PC-3 (cell line): Measurements from ENCODE around the gene SUCO. TPM values are rescaled to one million over a fixed set of nuclear protein-coding genes. Genes with fewer than 3 reads are reported as not detected.

Experiments used
- ATAC-seq: fragments of 200-7000 bp; cut with Tn5 transposase; 2 replicates; pipeline ENCODE4 v1.9.1; 2020; ENCODE audit warnings: mild to moderate bottlenecking, moderate library complexity
- BruUV-seq: library from RNA; stranded (reverse); fragments of 400-500 nt; replicated peaks from 2 replicates; lab custom pipeline; 2021; lab: Mats Ljungman, UMichigan
- CTCF ChIA-PET: fragments of 300-600 bp; sonication (Branson Sonifier 250); formaldehyde crosslinking; loops from one replicate; lab custom pipeline; 2022; ENCODE audit warnings: antibody characterized with exemption; lab: Charles Lee
- POLR2A ChIA-PET: fragments of 300-600 bp; sonication (Branson Sonifier 250); formaldehyde crosslinking; loops from one replicate; lab custom pipeline; 2022; ENCODE audit warnings: antibody characterized with exemption; ENCODE audit not compliant: unreplicated experiment; lab: Charles Lee
- DNase-seq: peaks from one replicate; pipeline ENCODE4 v3.0.0-alpha.2; 2015
- H2AFZ ChIP-seq: fragments of 300-600 bp; sonication (generic); 2 replicates; pipeline ENCODE4 v1.6.0; 2016; ENCODE audit warnings: antibody characterized with exemption, low read length
- H3F3A ChIP-seq: fragments of 300-600 bp; sonication (generic); one replicate; pipeline ENCODE4 v1.6.0; 2017; ENCODE audit warnings: antibody characterized with exemption, low read length, control low read depth, mild to moderate bottlenecking; ENCODE audit not compliant: unreplicated experiment
- H3K27ac ChIP-seq: fragments of 300-600 bp; sonication (generic); 2 replicates; pipeline ENCODE4 v1.5.1; 2016; ENCODE audit warnings: mild to moderate bottlenecking, low read length
- H3K27me3 ChIP-seq: fragments of 300-600 bp; sonication (generic); 2 replicates; pipeline ENCODE4 v1.6.1; 2016; ENCODE audit warnings: low read length, mixed read lengths
- H3K36me3 ChIP-seq: fragments of 300-600 bp; sonication (generic); 2 replicates; pipeline ENCODE4 v1.6.1; 2016; ENCODE audit warnings: low read depth, mixed run types, low read length, mixed read lengths
- H3K4me1 ChIP-seq: fragments of 300-600 bp; sonication (generic); 2 replicates; pipeline ENCODE4 v1.5.1; 2016; ENCODE audit warnings: low read length; ENCODE audit not compliant: insufficient read depth
- H3K4me2 ChIP-seq: fragments of 300-600 bp; sonication (generic); 2 replicates; pipeline ENCODE4 v1.6.0; 2016; ENCODE audit warnings: low read length
- H3K4me3 ChIP-seq: fragments of 300-600 bp; sonication (generic); 2 replicates; pipeline ENCODE4 v1.5.1; 2016; ENCODE audit warnings: mild to moderate bottlenecking, low read length, mixed read lengths
- H3K79me2 ChIP-seq: fragments of 300-600 bp; sonication (generic); 2 replicates; pipeline ENCODE4 v1.6.1; 2017; ENCODE audit warnings: low read length, mixed read lengths
- H3K9ac ChIP-seq: fragments of 300-600 bp; sonication (generic); 2 replicates; pipeline ENCODE4 v1.6.0; 2016; ENCODE audit warnings: mild to moderate bottlenecking, low read length
- H3K9me2 ChIP-seq: fragments of 300-600 bp; sonication (generic); replicated peaks from 2 replicates; pipeline ENCODE4 v1.6.1; 2016; ENCODE audit warnings: mixed run types, low read length, mixed read lengths
- H3K9me3 ChIP-seq: fragments of 300-600 bp; sonication (generic); 2 replicates; pipeline ENCODE4 v1.6.1; 2016; ENCODE audit warnings: low read length, mixed read lengths
- H4K20me1 ChIP-seq: fragments of 300-600 bp; sonication (generic); 2 replicates; pipeline ENCODE4 v1.6.1; 2016; ENCODE audit warnings: low read length, mixed read lengths
- EZH2 ChIP-seq: fragments of 300-600 bp; sonication (generic); IDR thresholded peaks from one replicate; pipeline ENCODE4 v1.6.1; 2017; ENCODE audit warnings: antibody characterized with exemption, mild to moderate bottlenecking, low read length; ENCODE audit not compliant: unreplicated experiment
- EZH2phosphoT487 ChIP-seq: fragments of 300-600 bp; sonication (generic); IDR thresholded peaks from 2 replicates; pipeline ENCODE4 v1.6.1; 2018; ENCODE audit warnings: mild to moderate bottlenecking, antibody characterized with exemption, low read length, borderline replicate concordance
- intact Hi-C: fragments of 100-400 bp; cut with micrococcal nuclease; formaldehyde crosslinking; loops from 2 replicates; pipeline ENCODE4 v1.9.0; 2023
- total RNA-seq: library from RNA; depleted of rRNA; stranded (reverse); fragments of >200 nt; gene quantifications from 2 replicates; pipeline ENCODE4 v1.2.3, GENCODE V29; 2014
- TF ChIP-seq, protein P1 (sequence below): fragments of 300-600 bp; sonication (generic); conservative IDR thresholded peaks from 2 replicates; pipeline ENCODE4 v1.5.1; 2017; ENCODE audit warnings: antibody characterized with exemption, low read depth, mild to moderate bottlenecking, low read length

SUCO gene
- total RNA-seq, 1 experiment from 2014 or later = 72.0 TPM

DNA sequence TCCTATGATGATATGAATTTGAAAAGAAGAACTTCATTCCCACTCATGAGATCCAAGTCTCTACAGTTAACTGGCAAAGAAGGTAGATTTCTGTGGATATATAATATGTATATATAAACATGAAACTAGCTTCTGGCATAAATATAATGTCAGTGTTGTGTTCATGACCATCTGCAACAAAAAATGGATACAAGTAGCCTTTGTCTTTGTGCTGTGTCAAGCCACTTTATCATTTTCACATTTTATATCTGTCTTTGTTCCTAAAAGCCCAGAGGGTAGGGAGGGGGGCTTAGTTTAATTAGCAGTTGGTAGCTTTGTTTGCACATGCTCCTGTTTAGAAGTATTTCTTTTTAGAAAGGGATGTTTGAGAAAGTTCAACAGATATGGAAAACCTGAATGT is 69.8 kb downstream of the SUCO start:
- H3K79me2 ChIP-seq = 0 out of 2 replicates have a peak, but pooled peaks cover 8% of the 10 kb centered on the region
- no peaks in the 10 kb centered on the region for H3K27me3 ChIP-seq
- DNase-seq (no peak), ATAC-seq (peak; percentile 8; the same call in 1 of the 2 replicates)
- H3K9ac ChIP-seq = no peak overlapping the region
- H3K4me3 ChIP-seq = no peak overlapping the region
- no peak for TF ChIP-seq EZH2
- H3F3A ChIP-seq = no peaks in the 10 kb centered on the region
- intact Hi-C loops = loop anchor here (2.0 kb wide), 1 partner anchor 14 kb away; no protein-coding TSS in a partner anchor
- peaks cover 18% of the 10 kb centered on the region for H3K4me1 ChIP-seq
- H3K36me3 ChIP-seq = peaks cover 63% of the 10 kb centered on the region
- ChIA-PET POLR2A (interaction anchor here (0.6 to 0.7 kb wide), 3 partner anchors 14 to 154 kb away, joined by 3 to 4 read pairs (median 3); partner anchors contain the start of gene SUCO), CTCF (interaction anchor here (0.7 to 1.0 kb wide), 2 partner anchors 12 to 600 kb away, joined by 3 read pairs; no protein-coding TSS in a partner anchor)
- H2AFZ ChIP-seq = no peak overlapping the region
- H3K27ac ChIP-seq = no peak overlapping the region
- no TSS peak for BruUV-seq
- no peaks in the 10 kb centered on the region for H3K9me3 ChIP-seq
- no peaks in the 10 kb centered on the region for H3K9me2 ChIP-seq
- H3K4me2 ChIP-seq = no peak overlapping the region
- no peaks in the 10 kb centered on the region for H4K20me1 ChIP-seq

DNA sequence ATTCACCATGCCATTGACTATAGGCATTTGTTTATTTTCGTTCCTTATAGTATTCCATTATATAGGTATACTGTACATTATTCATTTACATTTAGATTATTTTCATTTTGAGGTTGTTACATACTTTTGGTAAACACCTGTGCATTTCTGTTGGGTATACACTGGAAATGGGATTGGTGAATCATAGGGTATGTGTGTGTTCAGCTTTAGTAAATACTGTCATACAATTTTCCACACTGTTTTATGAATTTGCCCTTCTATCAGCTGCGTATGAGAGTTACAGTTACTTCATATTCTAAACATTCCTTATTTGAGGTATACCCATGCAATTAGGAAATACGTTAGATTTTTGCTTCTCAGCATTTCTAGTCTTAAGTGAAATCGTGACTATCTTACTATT is 70.9 kb downstream of the SUCO start:
- H3K36me3 ChIP-seq = peaks cover 54% of the 10 kb centered on the region
- intact Hi-C loops = loop anchor here (2.0 kb wide), 1 partner anchor 15 kb away; no protein-coding TSS in a partner anchor
- no peak overlapping the region for H3K27ac ChIP-seq
- no peak overlapping the region for H2AFZ ChIP-seq
- CTCF ChIA-PET = interaction anchor here (1.0 kb wide), 2 partner anchors 116 to 601 kb away, joined by 3 read pairs; no protein-coding TSS in a partner anchor
- H3K4me3 ChIP-seq = no peak overlapping the region
- BruUV-seq = no TSS peak
- H3K4me1 ChIP-seq = peaks cover 18% of the 10 kb centered on the region
- H3K27me3 ChIP-seq = no peaks in the 10 kb centered on the region
- H4K20me1 ChIP-seq = no peaks in the 10 kb centered on the region
- no peaks in the 10 kb centered on the region for H3K9me3 ChIP-seq
- no peak overlapping the region for H3K4me2 ChIP-seq
- H3F3A ChIP-seq = no peaks in the 10 kb centered on the region
- no peaks in the 10 kb centered on the region for H3K9me2 ChIP-seq
- H3K9ac ChIP-seq = no peak overlapping the region
- POLR2A ChIA-PET = interaction anchor here (0.6 kb wide), 1 partner anchor 837 kb away, joined by 9 read pairs; no protein-coding TSS in a partner anchor
- peak; percentile 63 for DNase-seq
- 0 out of 2 replicates have a peak, but pooled peaks cover 5% of the 10 kb centered on the region for H3K79me2 ChIP-seq
- TF ChIP-seq, protein P1, sequence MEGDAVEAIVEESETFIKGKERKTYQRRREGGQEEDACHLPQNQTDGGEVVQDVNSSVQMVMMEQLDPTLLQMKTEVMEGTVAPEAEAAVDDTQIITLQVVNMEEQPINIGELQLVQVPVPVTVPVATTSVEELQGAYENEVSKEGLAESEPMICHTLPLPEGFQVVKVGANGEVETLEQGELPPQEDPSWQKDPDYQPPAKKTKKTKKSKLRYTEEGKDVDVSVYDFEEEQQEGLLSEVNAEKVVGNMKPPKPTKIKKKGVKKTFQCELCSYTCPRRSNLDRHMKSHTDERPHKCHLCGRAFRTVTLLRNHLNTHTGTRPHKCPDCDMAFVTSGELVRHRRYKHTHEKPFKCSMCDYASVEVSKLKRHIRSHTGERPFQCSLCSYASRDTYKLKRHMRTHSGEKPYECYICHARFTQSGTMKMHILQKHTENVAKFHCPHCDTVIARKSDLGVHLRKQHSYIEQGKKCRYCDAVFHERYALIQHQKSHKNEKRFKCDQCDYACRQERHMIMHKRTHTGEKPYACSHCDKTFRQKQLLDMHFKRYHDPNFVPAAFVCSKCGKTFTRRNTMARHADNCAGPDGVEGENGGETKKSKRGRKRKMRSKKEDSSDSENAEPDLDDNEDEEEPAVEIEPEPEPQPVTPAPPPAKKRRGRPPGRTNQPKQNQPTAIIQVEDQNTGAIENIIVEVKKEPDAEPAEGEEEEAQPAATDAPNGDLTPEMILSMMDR = no peak
- TF ChIP-seq EZH2phosphoT487 (no peak), EZH2 (no peak)
- ATAC-seq = peak; percentile 86

DNA sequence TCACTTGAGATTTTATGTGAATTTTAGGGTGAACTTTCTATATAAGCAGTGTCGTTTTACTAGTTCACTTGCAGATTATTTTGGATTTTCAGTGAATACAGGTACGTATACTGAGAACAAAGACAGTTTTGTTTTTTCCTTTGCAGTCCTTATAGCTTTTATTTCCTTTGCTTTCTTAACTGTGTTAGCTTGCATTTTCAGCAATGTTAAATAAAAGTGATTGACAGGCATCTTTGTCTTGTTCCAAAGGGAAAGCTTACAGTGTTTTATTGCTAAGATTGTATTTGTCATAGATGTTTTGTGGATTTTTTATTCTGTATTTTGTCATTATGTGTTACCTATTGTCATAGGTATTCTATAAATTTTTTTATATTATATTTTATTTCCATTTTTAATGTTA is 72.7 kb downstream of the SUCO start:
- Histone ChIP-seq H3K9me3 (no peaks in the 10 kb centered on the region), H3K4me3 (no peak overlapping the region), H4K20me1 (no peaks in the 10 kb centered on the region), H3K79me2 (0 out of 2 replicates have a peak, but pooled peaks cover 5% of the 10 kb centered on the region), H3K4me1 (peaks cover 17% of the 10 kb centered on the region), H2AFZ (no peak overlapping the region), H3K4me2 (no peak overlapping the region), H3K9ac (no peak overlapping the region), H3K27ac (no peak overlapping the region), H3K9me2 (no peaks in the 10 kb centered on the region), H3K36me3 (peaks cover 53% of the 10 kb centered on the region), H3F3A (no peaks in the 10 kb centered on the region), H3K27me3 (no peaks in the 10 kb centered on the region)
- ATAC-seq (no peak), DNase-seq (no peak)
- ChIA-PET POLR2A (no interaction called here), CTCF (no interaction called here)
- no TSS peak for BruUV-seq
- intact Hi-C loops = no loop called here
- TF ChIP-seq EZH2phosphoT487 (no peak), EZH2 (no peak)
- TF ChIP-seq, protein P1 = no peak
